ENCODE data around the gene TMEM171. TPM values are rescaled to one million over a fixed set of nuclear protein-coding genes. Genes with fewer than 3 reads are reported as not detected.

The TMEM171 gene
- not detected in 2 replicates for total RNA-seq

GRCh38 chr5:73120222-73121118 lies at the start of gene TMEM171:
Gene TMEM171 (plus strand): TSS chr5:73120575. CDS start chr5:73123374, 2,799 bp downstream.
- Mint-ChIP-seq H3K9me3 (no peaks in the 10 kb centered on the region), H3K27ac (no peak within 1 kb of the TSS), H3K27me3 (peaks cover 62% of the 10 kb centered on the region), H3K4me1 (peaks cover 2% of the 10 kb centered on the region), H3K36me3 (ENCODE audit: low read depth) (peaks cover 3% of the 10 kb centered on the region), H3K4me3 (no peak within 1 kb of the TSS)
- intact Hi-C loops (cut with micrococcal nuclease), result no loop called here
- no peak for DNase-seq

GRCh38 chr5:73081093-73081492 lies 39.3 kb upstream of the TMEM171 start:
- intact Hi-C loops (cut with micrococcal nuclease), result loop anchor here (5.0 kb wide), 1 partner anchor 371 kb away; no protein-coding TSS in a partner anchor

GRCh38 chr5:73088026-73088425 lies 32.3 kb upstream of the TMEM171 start:
- Mint-ChIP-seq H3K27me3 (peaks cover 19% of the 10 kb centered on the region), H3K27ac (no peak overlapping the region), H3K4me3 (no peak overlapping the region), H3K9me3 (no peaks in the 10 kb centered on the region), H3K36me3 (ENCODE audit: low read depth) (no peaks in the 10 kb centered on the region), H3K4me1 (no peaks in the 10 kb centered on the region)
- DNase-seq, result no peak
- intact Hi-C loops (cut with micrococcal nuclease), result no loop called here

More at GRCh38 chr5:73081093-73081492, 39.3 kb upstream of the TMEM171 start:
- Mint-ChIP-seq H3K27ac (no peak overlapping the region), H3K4me3 (no peak overlapping the region), H3K36me3 (ENCODE audit: low read depth) (no peaks in the 10 kb centered on the region), H3K9me3 (no peaks in the 10 kb centered on the region), H3K4me1 (no peaks in the 10 kb centered on the region), H3K27me3 (peaks cover 19% of the 10 kb centered on the region)
- DNase-seq, result no peak

- intact Hi-C loops (cut with micrococcal nuclease), result no loop called here
- no peaks in the 10 kb centered on the region for H3K4me1 Mint-ChIP-seq
- DNase-seq, result no peak
- H3K4me3 Mint-ChIP-seq, result no peak overlapping the region
- peaks cover 15% of the 10 kb centered on the region for H3K27me3 Mint-ChIP-seq
- no peaks in the 10 kb centered on the region for H3K9me3 Mint-ChIP-seq
- no peaks in the 10 kb centered on the region for H3K36me3 Mint-ChIP-seq (ENCODE audit: low read depth)
- no peak overlapping the region for H3K27ac Mint-ChIP-seq
Measured at GRCh38 chr5:73093943-73094342, 26.4 kb upstream of the TMEM171 start.

GRCh38 chr5:73094415-73094814 lies 26.0 kb upstream of the TMEM171 start:
- no peaks in the 10 kb centered on the region for H3K36me3 Mint-ChIP-seq (ENCODE audit: low read depth)
- no peaks in the 10 kb centered on the region for H3K4me1 Mint-ChIP-seq
- DNase-seq, result no peak
- intact Hi-C loops (cut with micrococcal nuclease), result no loop called here
- no peaks in the 10 kb centered on the region for H3K9me3 Mint-ChIP-seq
- H3K4me3 Mint-ChIP-seq, result no peak overlapping the region
- H3K27ac Mint-ChIP-seq, result no peak overlapping the region
- peaks cover 15% of the 10 kb centered on the region for H3K27me3 Mint-ChIP-seq

- Mint-ChIP-seq H3K9me3 (no peaks in the 10 kb centered on the region), H3K4me3 (no peak overlapping the region), H3K27ac (no peak overlapping the region), H3K27me3 (peaks cover 18% of the 10 kb centered on the region), H3K36me3 (ENCODE audit: low read depth) (no peaks in the 10 kb centered on the region), H3K4me1 (no peaks in the 10 kb centered on the region)
- no peak for DNase-seq
- intact Hi-C loops (cut with micrococcal nuclease), result no loop called here
Measured at GRCh38 chr5:73095564-73096238, 24.7 kb upstream of the TMEM171 start.

GRCh38 chr5:73096239-73096575 lies 24.2 kb upstream of the TMEM171 start:
- Mint-ChIP-seq H3K4me3 (no peak overlapping the region), H3K27ac (no peak overlapping the region), H3K9me3 (no peaks in the 10 kb centered on the region), H3K4me1 (no peaks in the 10 kb centered on the region), H3K27me3 (peaks cover 16% of the 10 kb centered on the region), H3K36me3 (ENCODE audit: low read depth) (no peaks in the 10 kb centered on the region)
- DNase-seq, result no peak
- intact Hi-C loops (cut with micrococcal nuclease), result no loop called here

GRCh38 chr5:73097740-73098139 lies 22.6 kb upstream of the TMEM171 start:
- Mint-ChIP-seq H3K4me1 (no peaks in the 10 kb centered on the region), H3K36me3 (ENCODE audit: low read depth) (no peaks in the 10 kb centered on the region), H3K9me3 (no peaks in the 10 kb centered on the region), H3K27ac (no peak overlapping the region), H3K27me3 (peaks cover 12% of the 10 kb centered on the region), H3K4me3 (no peak overlapping the region)
- no peak for DNase-seq
- intact Hi-C loops (cut with micrococcal nuclease), result no loop called here

GRCh38 chr5:73100109-73100508 lies 20.3 kb upstream of the TMEM171 start:
- intact Hi-C loops (cut with micrococcal nuclease), result no loop called here
- Mint-ChIP-seq H3K4me1 (no peaks in the 10 kb centered on the region), H3K9me3 (no peaks in the 10 kb centered on the region), H3K4me3 (no peak overlapping the region), H3K36me3 (ENCODE audit: low read depth) (no peaks in the 10 kb centered on the region), H3K27ac (no peak overlapping the region), H3K27me3 (peaks cover 9% of the 10 kb centered on the region)
- no peak for DNase-seq

- Mint-ChIP-seq H3K4me1 (no peaks in the 10 kb centered on the region), H3K27me3 (peaks cover 14% of the 10 kb centered on the region), H3K27ac (no peak overlapping the region)
Measured at GRCh38 chr5:73103870-73104299, 16.5 kb upstream of the TMEM171 start.

GRCh38 chr5:73104326-73104725 lies 16.0 kb upstream of the TMEM171 start:
- Mint-ChIP-seq H3K36me3 (ENCODE audit: low read depth) (no peaks in the 10 kb centered on the region), H3K27ac (no peak overlapping the region), H3K27me3 (peaks cover 19% of the 10 kb centered on the region), H3K9me3 (peaks cover 3% of the 10 kb centered on the region), H3K4me3 (no peak overlapping the region), H3K4me1 (no peaks in the 10 kb centered on the region)
- DNase-seq, result no peak
- intact Hi-C loops (cut with micrococcal nuclease), result no loop called here

More at GRCh38 chr5:73103870-73104299, 16.5 kb upstream of the TMEM171 start:
- no peak for DNase-seq
- intact Hi-C loops (cut with micrococcal nuclease), result no loop called here
- H3K36me3 Mint-ChIP-seq (ENCODE audit: low read depth), result no peaks in the 10 kb centered on the region
- no peak overlapping the region for H3K4me3 Mint-ChIP-seq
- H3K9me3 Mint-ChIP-seq, result peaks cover 3% of the 10 kb centered on the region

GRCh38 chr5:73106335-73106734 lies 14.0 kb upstream of the TMEM171 start:
- H3K9me3 Mint-ChIP-seq, result peaks cover 3% of the 10 kb centered on the region
- no peak overlapping the region for H3K27ac Mint-ChIP-seq
- H3K27me3 Mint-ChIP-seq, result peaks cover 24% of the 10 kb centered on the region
- no peak for DNase-seq
- no peaks in the 10 kb centered on the region for H3K4me1 Mint-ChIP-seq
- no peak overlapping the region for H3K4me3 Mint-ChIP-seq
- intact Hi-C loops (cut with micrococcal nuclease), result no loop called here
- H3K36me3 Mint-ChIP-seq (ENCODE audit: low read depth), result no peaks in the 10 kb centered on the region

- Mint-ChIP-seq H3K27ac (no peak overlapping the region), H3K27me3 (peaks cover 47% of the 10 kb centered on the region), H3K36me3 (ENCODE audit: low read depth) (no peaks in the 10 kb centered on the region), H3K4me1 (no peaks in the 10 kb centered on the region), H3K9me3 (peaks cover 3% of the 10 kb centered on the region), H3K4me3 (no peak overlapping the region)
- no peak for DNase-seq
- intact Hi-C loops (cut with micrococcal nuclease), result no loop called here
Measured at GRCh38 chr5:73110190-73110589, 10.2 kb upstream of the TMEM171 start.

GRCh38 chr5:73111536-73111935 lies 8.8 kb upstream of the TMEM171 start:
- Mint-ChIP-seq H3K27ac (no peak overlapping the region), H3K27me3 (peaks cover 47% of the 10 kb centered on the region), H3K9me3 (peaks cover 3% of the 10 kb centered on the region), H3K4me1 (no peaks in the 10 kb centered on the region), H3K4me3 (no peak overlapping the region), H3K36me3 (ENCODE audit: low read depth) (no peaks in the 10 kb centered on the region)
- intact Hi-C loops (cut with micrococcal nuclease), result no loop called here
- no peak for DNase-seq

Data from activated CD4-positive, alpha-beta T cell treated with anti-CD3 and anti-CD28 coated beads, Interleukin-2, amount 10 ng/mL, durations not matched to agents 24 days and 14 days (primary cell).